IPS DF 6.9 (cell line): ENCODE data around the gene ZBTB47.

Experiments
- DNase-seq: peaks from one replicate; pipeline ENCODE4 v3.0.0-alpha.2; 2013; ENCODE audit warnings: low read depth, low spot score
- H3K27ac ChIP-seq: one replicate; pipeline ENCODE4 v1.5.1; 2013; ENCODE audit warnings: low read length, control low read depth
- H3K27me3 ChIP-seq: 2 replicates; pipeline ENCODE4 v1.6.1; 2013; ENCODE audit warnings: mild to moderate bottlenecking, low read length; ENCODE audit not compliant: control insufficient read depth, insufficient read depth
- H3K36me3 ChIP-seq: 2 replicates; pipeline ENCODE4 v1.6.1; 2013; ENCODE audit warnings: low read length; ENCODE audit not compliant: control insufficient read depth, insufficient read depth
- H3K4me1 ChIP-seq: 2 replicates; pipeline ENCODE4 v1.6.1; 2013; ENCODE audit warnings: low read length; ENCODE audit not compliant: control insufficient read depth, insufficient read depth
- H3K4me3 ChIP-seq: 2 replicates; pipeline ENCODE4 v1.5.1; 2013; ENCODE audit warnings: mild to moderate bottlenecking, low read length
- H3K9me3 ChIP-seq: 2 replicates; pipeline ENCODE4 v1.6.1; 2013; ENCODE audit warnings: low read length, inconsistent platforms; ENCODE audit not compliant: control insufficient read depth, insufficient read depth
- WGBS: extraction: QIAGEN DNeasy Blood & Tissue Kit; methylation state at CpG from one replicate; pipeline ENCODE4 v1.1.7; 2013; ENCODE audit warnings: mixed read lengths, missing lambda C conversion rate; ENCODE audit not compliant: insufficient read length, insufficient coverage; 5-methylcytosine and 5-hydroxymethylcytosine counted together

Gene ZBTB47

GRCh38 chr3:42673082-42673481 lies 19.6 kb downstream of the ZBTB47 start:
- no peaks in the 10 kb centered on the region for H3K4me1 ChIP-seq
- no peak overlapping the region for H3K27ac ChIP-seq
- H3K36me3 ChIP-seq, result no peaks in the 10 kb centered on the region
- H3K27me3 ChIP-seq, result no peaks in the 10 kb centered on the region
- no peak for DNase-seq
- no peaks in the 10 kb centered on the region for H3K9me3 ChIP-seq
- H3K4me3 ChIP-seq, result no peak overlapping the region

DNA sequence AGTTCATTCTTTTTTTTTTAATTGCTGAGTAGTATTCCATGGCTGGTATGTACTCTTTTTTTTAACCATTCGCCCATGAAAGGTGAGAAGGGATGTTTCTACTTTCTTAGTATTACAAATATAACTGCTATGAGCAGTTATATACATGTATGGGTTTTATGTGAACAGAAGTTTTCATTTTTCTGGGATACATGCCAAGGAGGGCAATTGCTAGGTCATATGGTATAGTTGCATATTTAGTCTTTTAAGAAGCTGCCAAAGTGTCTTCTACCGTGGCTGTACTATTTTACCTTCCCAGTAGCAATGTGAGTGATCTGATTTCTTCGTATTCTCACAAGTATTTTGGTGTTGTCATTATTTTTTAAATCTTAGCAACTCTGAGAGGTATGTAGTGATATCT lies 20.6 kb downstream of the ZBTB47 start:
- no peaks in the 10 kb centered on the region for H3K36me3 ChIP-seq
- H3K9me3 ChIP-seq, result no peaks in the 10 kb centered on the region
- no peak for DNase-seq
- no CpG with 5 or more reads among the region's 3 CpGs for WGBS
- H3K27me3 ChIP-seq, result no peaks in the 10 kb centered on the region
- H3K27ac ChIP-seq, result no peak overlapping the region
- no peak overlapping the region for H3K4me3 ChIP-seq
- no peaks in the 10 kb centered on the region for H3K4me1 ChIP-seq

- no peaks in the 10 kb centered on the region for H3K36me3 ChIP-seq
- no peak for DNase-seq
- no peaks in the 10 kb centered on the region for H3K27me3 ChIP-seq
- H3K27ac ChIP-seq, result no peak overlapping the region
- no CpG with 5 or more reads among the region's 2 CpGs for WGBS
- no peak overlapping the region for H3K4me3 ChIP-seq
- H3K4me1 ChIP-seq, result no peaks in the 10 kb centered on the region
- H3K9me3 ChIP-seq, result no peaks in the 10 kb centered on the region
Measured at GRCh38 chr3:42675909-42676308, 22.4 kb downstream of the ZBTB47 start.

GRCh38 chr3:42678447-42678846 lies 24.9 kb downstream of the ZBTB47 start:
- Histone ChIP-seq H3K9me3 (no peaks in the 10 kb centered on the region), H3K27ac (no peak overlapping the region), H3K4me3 (no peak overlapping the region), H3K36me3 (no peaks in the 10 kb centered on the region), H3K4me1 (no peaks in the 10 kb centered on the region; the same call in 1 of the 2 replicates), H3K27me3 (no peaks in the 10 kb centered on the region)
- no CpG with 5 or more reads among the region's 2 CpGs for WGBS
- no peak for DNase-seq

- WGBS, result no CpG with 5 or more reads among the region's 1 CpG
- no peaks in the 10 kb centered on the region for H3K9me3 ChIP-seq
- H3K4me1 ChIP-seq, result no peaks in the 10 kb centered on the region; the same call in 1 of the 2 replicates
- no peaks in the 10 kb centered on the region for H3K36me3 ChIP-seq
- no peak for DNase-seq
- no peak overlapping the region for H3K4me3 ChIP-seq
- no peaks in the 10 kb centered on the region for H3K27me3 ChIP-seq
- H3K27ac ChIP-seq, result no peak overlapping the region
Measured at GRCh38 chr3:42680271-42680670, 26.8 kb downstream of the ZBTB47 start.

DNA sequence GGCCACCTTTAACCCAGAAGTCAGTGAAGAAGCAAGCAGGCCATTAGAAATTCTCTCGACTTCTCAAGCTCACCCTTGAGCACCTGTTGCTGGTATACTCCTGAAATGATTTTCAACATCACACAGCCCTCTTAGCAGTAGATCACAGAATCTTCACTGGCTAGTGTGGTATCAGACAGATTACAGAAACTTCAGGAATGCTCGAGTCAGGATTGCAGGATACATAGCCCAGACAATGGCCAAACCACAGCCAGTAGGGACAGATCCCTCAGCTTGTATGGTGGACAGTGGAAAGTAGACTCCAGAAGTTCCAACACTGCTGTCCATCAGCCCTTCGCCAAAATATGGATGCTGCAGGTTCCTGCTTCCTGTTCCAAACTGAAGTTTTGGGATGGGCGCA lies 27.3 kb downstream of the ZBTB47 start:
- H3K27me3 ChIP-seq, result no peaks in the 10 kb centered on the region
- H3K4me1 ChIP-seq, result no peaks in the 10 kb centered on the region; the same call in 1 of the 2 replicates
- no peaks in the 10 kb centered on the region for H3K36me3 ChIP-seq
- WGBS, result no CpG with 5 or more reads among the region's 4 CpGs
- H3K27ac ChIP-seq, result no peak overlapping the region
- no peak for DNase-seq
- H3K4me3 ChIP-seq, result no peak overlapping the region
- no peaks in the 10 kb centered on the region for H3K9me3 ChIP-seq

GRCh38 chr3:42681361-42682038 lies 28.0 kb downstream of the ZBTB47 start:
- no peak for DNase-seq
- no peaks in the 10 kb centered on the region for H3K36me3 ChIP-seq
- H3K4me1 ChIP-seq, result no peaks in the 10 kb centered on the region; the same call in 1 of the 2 replicates
- 100% methylated on average over 1 of the region's 10 CpGs for WGBS
- H3K27me3 ChIP-seq, result no peaks in the 10 kb centered on the region
- H3K27ac ChIP-seq, result no peak overlapping the region
- no peaks in the 10 kb centered on the region for H3K9me3 ChIP-seq
- H3K4me3 ChIP-seq, result no peak overlapping the region

DNA sequence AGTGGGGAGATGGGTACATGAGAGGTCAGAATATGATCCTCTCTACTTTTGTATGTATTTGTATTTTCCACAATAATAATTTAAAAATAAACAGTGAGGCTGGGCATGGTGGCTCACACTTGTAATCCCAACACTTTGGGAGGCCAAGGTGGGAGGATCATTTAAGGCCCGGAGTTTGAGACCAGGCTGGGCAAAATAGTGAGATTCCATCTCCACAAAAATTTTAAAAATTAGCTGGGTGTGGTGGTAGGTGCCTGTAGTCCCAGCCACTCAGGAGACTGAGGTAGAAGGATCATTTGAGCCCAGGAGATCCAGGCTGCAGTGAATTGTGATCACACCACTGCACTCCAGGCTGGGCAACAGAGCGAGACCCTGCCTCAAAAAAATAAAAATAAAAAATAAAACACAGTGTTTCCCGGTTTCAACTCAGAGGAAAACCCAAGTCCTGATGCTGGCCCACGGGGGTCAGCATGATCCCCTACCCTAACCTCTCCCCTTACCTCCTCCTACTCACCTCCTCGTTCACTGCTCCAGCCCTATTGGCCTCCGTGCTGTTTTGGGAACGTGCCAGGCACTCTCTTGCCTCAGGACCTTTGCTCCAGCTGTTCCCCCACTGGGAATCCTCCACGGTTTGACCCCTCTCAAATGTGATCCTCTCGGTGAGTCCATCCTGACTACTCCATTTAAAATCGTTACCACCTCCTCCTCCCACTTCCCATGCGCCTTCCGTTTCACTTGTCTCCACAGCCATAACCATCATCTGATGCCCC lies 29.0 kb downstream of the ZBTB47 start:
- Histone ChIP-seq H3K27me3 (no peaks in the 10 kb centered on the region), H3K4me1 (no peaks in the 10 kb centered on the region; the same call in 1 of the 2 replicates), H3K36me3 (no peaks in the 10 kb centered on the region), H3K9me3 (no peaks in the 10 kb centered on the region), H3K4me3 (no peak overlapping the region), H3K27ac (no peak overlapping the region)
- no peak for DNase-seq
- 100% methylated on average over 2 of the region's 12 CpGs for WGBS

DNA sequence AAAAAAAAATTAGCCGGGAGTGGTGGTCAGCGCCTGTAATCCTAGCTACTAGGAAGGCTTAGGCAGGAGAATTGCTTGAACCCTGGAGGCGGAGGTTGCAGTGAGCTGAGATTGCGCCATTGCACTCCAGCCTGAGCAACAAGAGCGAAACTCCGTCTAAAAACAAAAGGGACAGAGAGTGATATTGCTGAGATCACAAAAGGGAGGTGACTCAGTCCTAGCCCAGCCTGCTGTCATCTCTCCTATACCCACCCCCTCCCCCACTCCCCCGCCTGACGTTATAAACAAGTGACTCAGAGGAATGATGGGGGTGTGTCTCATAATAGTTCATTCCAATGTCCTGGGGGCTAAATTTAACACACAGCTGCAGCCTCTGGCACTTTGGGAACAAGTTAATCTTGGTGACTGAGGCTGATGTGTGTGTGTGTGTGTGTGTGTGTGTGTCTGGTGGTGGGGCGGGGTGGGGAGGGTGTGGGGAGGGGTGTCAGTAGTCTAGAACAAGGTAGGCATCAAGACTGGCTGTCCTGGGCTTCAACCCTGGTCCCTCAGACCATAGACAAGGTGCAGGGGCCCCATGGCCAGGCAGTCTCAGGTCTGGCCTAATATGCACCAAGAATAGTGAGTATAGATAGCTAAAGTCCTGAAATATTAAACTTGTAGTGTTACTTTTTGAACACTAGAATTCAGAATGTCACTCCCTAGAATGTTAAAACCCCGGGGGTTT lies 30.5 kb downstream of the ZBTB47 start:
- DNase-seq, result no peak
- Histone ChIP-seq H3K27ac (no peak overlapping the region), H3K9me3 (no peaks in the 10 kb centered on the region), H3K36me3 (no peaks in the 10 kb centered on the region), H3K27me3 (no peaks in the 10 kb centered on the region), H3K4me3 (no peak overlapping the region), H3K4me1 (no peaks in the 10 kb centered on the region; the same call in 1 of the 2 replicates)
- no CpG with 5 or more reads among the region's 10 CpGs for WGBS

DNA sequence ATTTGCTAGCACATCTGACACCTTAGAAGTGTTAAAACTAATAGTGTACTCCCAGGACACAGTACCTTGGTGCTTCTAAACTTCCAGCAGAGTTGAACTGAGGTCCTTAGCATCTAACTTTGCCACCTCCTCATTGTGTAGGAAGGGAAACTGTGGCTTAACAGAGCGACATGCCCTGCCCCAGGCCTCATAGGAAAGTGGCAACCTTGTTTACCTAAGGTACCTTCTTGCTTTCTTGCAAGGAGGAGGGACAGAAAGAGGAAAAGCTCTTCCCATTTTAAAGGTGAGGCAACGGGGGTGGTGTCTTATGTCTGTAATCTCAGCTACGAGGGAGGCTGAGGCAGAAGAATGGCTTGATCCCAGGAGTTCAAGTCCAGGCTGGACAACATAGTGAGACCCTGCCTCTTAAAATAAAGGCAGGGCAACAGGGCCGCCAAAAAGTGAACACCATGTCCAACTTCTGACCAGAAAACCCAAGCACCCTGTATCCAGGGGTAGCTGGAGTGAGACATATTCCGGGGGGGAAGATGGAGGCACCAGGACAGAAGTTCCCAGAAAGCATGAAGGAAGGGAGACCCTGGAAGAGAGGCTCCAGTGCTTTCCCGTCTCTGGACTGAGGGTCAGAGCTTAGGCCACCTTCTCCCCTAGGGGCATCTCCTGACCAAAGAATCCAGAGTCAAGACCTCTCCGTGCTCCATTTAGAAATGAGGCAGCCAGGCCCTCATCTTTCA lies 31.3 kb downstream of the ZBTB47 start:
- no CpG with 5 or more reads among the region's 7 CpGs for WGBS
- no peaks in the 10 kb centered on the region for H3K36me3 ChIP-seq
- no peaks in the 10 kb centered on the region for H3K27me3 ChIP-seq
- no peaks in the 10 kb centered on the region for H3K9me3 ChIP-seq
- no peak overlapping the region for H3K27ac ChIP-seq
- H3K4me3 ChIP-seq, result no peak overlapping the region
- H3K4me1 ChIP-seq, result no peaks in the 10 kb centered on the region; the same call in 1 of the 2 replicates
- no peak for DNase-seq
